CD4-positive, alpha-beta T cell (primary cell): Measurements from ENCODE around the gene GFOD1. TPM values are rescaled to one million over a fixed set of nuclear protein-coding genes. Genes with fewer than 3 reads are reported as not detected.
A peak's percentile ranks its signal among the peaks of the same experiment; 100 is the strongest.

Experiments used
- ATAC-seq: fragments of 200-7000 bp; cut with Tn5 transposase; one replicate; pipeline ENCODE4 v1.10.0; 2022; ENCODE audit warnings: mild to moderate bottlenecking; ENCODE audit not compliant: poor library complexity
- CTCF ChIA-PET: fragments of 350-600 bp; sonication (Branson Sonifier 250); formaldehyde crosslinking; loops from one replicate; lab custom pipeline; 2021; ENCODE audit warnings: antibody characterized with exemption, inconsistent platforms; lab: Charles Lee
- POLR2A ChIA-PET: fragments of 350-600 bp; sonication (Branson Sonifier 250); formaldehyde crosslinking; loops from one replicate; lab custom pipeline; 2021; ENCODE audit warnings: antibody characterized with exemption, inconsistent platforms; lab: Charles Lee
- DNase-seq, 14 experiments: peaks; one replicate each; pipeline ENCODE4 v3.0.0-alpha.2; 2013 to 2020; ENCODE audit warnings: mixed read lengths in 2 of 14
- H3K27ac ChIP-seq, 2 donors: one replicate each; pipeline versions ENCODE4 v1.5.1 to v1.7.0; 2013; ENCODE audit warnings: low read length in 2 of 2, low read depth in 1 of 2, mild to moderate bottlenecking in 1 of 2
- H3K27me3 ChIP-seq, 2 experiments: 1 replicate in 1 of 2; 2 replicates in 1 of 2; pipeline versions ENCODE4 v1.6.1 to v1.7.0; 2013; ENCODE audit warnings: low read length in 2 of 2, control low read depth in 1 of 2, mild to moderate bottlenecking in 1 of 2, moderate library complexity in 1 of 2; ENCODE audit not compliant: insufficient read depth in 2 of 2, control insufficient read depth in 1 of 2
- H3K36me3 ChIP-seq: one replicate; pipeline ENCODE4 v1.6.1; 2013; ENCODE audit warnings: low read length, control low read depth; ENCODE audit not compliant: insufficient read depth
- H3K4me1 ChIP-seq: one replicate; pipeline ENCODE4 v1.6.1; 2013; ENCODE audit warnings: low read length, control low read depth; ENCODE audit not compliant: insufficient read depth
- H3K4me3 ChIP-seq: one replicate; pipeline ENCODE4 v1.5.1; 2013; ENCODE audit warnings: mild to moderate bottlenecking, low read length, moderate library complexity
- H3K9me3 ChIP-seq, 2 experiments: 1 replicate in 1 of 2; 2 replicates in 1 of 2; pipeline versions ENCODE4 v1.6.1 to v1.7.0; 2013; ENCODE audit warnings: low read length in 2 of 2, mild to moderate bottlenecking in 2 of 2, control low read depth in 1 of 2, moderate library complexity in 1 of 2; ENCODE audit not compliant: control insufficient read depth in 1 of 2, insufficient read depth in 1 of 2
- H3K27ac Mint-ChIP-seq: one replicate; pipeline ENCODE4 v1.8.0; 2020; ENCODE audit warnings: mixed read lengths
- H3K27me3 Mint-ChIP-seq: one replicate; pipeline ENCODE4 v1.8.0; 2021; ENCODE audit warnings: mixed read lengths
- H3K36me3 Mint-ChIP-seq: one replicate; pipeline ENCODE4 v1.8.0; 2021; ENCODE audit warnings: low read depth, mixed read lengths
- H3K4me1 Mint-ChIP-seq: one replicate; pipeline ENCODE4 v1.8.0; 2021; ENCODE audit warnings: low read depth, mixed read lengths
- H3K4me3 Mint-ChIP-seq: one replicate; pipeline ENCODE4 v1.8.0; 2020; ENCODE audit warnings: mild to moderate bottlenecking, mixed read lengths
- H3K9me3 Mint-ChIP-seq: one replicate; pipeline ENCODE4 v1.8.0; 2020; ENCODE audit warnings: mixed read lengths
- CTCF ChIP-seq: fragments of 200-600 bp; IDR thresholded peaks from one replicate; pipeline ENCODE4 v1.8.0; 2022; ENCODE audit warnings: antibody characterized with exemption, mild to moderate bottlenecking
- intact Hi-C, 2 experiments: fragments of 100-400 bp; cut with DNase I in 1 of 2; cut with micrococcal nuclease in 1 of 2; formaldehyde crosslinking; loops; one replicate each; pipeline versions ENCODE4 v1.15.1 to v1.9.0; 2023 to 2025; cut with DNase I, micrococcal nuclease
- total RNA-seq, 174 experiments: library from RNA in 2 of 174; stranded (reverse) in 2 of 174; gene quantifications; one replicate each; pipeline ENCODE4 v1.2.3 and lab custom pipeline; 2021 to 2026

GFOD1 gene
- total RNA-seq, 2 experiments from 2014 or later = 1.3 to 2.0 TPM

GRCh38 chr6:13446381-13446780 lies 41.0 kb downstream of the GFOD1 start:
- no peaks in the 10 kb centered on the region for H3K9me3 Mint-ChIP-seq
- ChIA-PET POLR2A (no interaction called here), CTCF (no interaction called here)
- H3K36me3 Mint-ChIP-seq = no peaks in the 10 kb centered on the region
- Histone ChIP-seq H3K9me3 (no peaks in the 10 kb centered on the region), H3K27me3 (no peaks in the 10 kb centered on the region), H3K4me3 (no peak overlapping the region), H3K36me3 (no peaks in the 10 kb centered on the region), H3K4me1 (peaks cover 9% of the 10 kb centered on the region), H3K27ac (no peak overlapping the region)
- TF ChIP-seq CTCF = no peak
- intact Hi-C loops = no loop called here
- H3K27ac Mint-ChIP-seq = no peak overlapping the region
- H3K4me3 Mint-ChIP-seq = no peak overlapping the region
- DNase-seq (no peak), ATAC-seq (no peak)
- peaks cover 23% of the 10 kb centered on the region for H3K4me1 Mint-ChIP-seq
- no peaks in the 10 kb centered on the region for H3K27me3 Mint-ChIP-seq

- no peak for DNase-seq
- Histone ChIP-seq H3K9me3 (no peaks in the 10 kb centered on the region), H3K4me3 (no peak overlapping the region), H3K36me3 (no peaks in the 10 kb centered on the region), H3K27me3 (no peaks in the 10 kb centered on the region), H3K27ac (no peak overlapping the region), H3K4me1 (peaks cover 9% of the 10 kb centered on the region)
- no peaks in the 10 kb centered on the region for H3K36me3 Mint-ChIP-seq
- H3K27ac Mint-ChIP-seq = no peak overlapping the region
- H3K27me3 Mint-ChIP-seq = no peaks in the 10 kb centered on the region
- no peaks in the 10 kb centered on the region for H3K9me3 Mint-ChIP-seq
- intact Hi-C loops = no loop called here
- CTCF ChIA-PET = no interaction called here
- no peak overlapping the region for H3K4me3 Mint-ChIP-seq
- ATAC-seq = no peak
- TF ChIP-seq CTCF = no peak
- peaks cover 23% of the 10 kb centered on the region for H3K4me1 Mint-ChIP-seq
- POLR2A ChIA-PET = no interaction called here
Observed at GRCh38 chr6:13445744-13446115, 41.7 kb downstream of the GFOD1 start.

- Histone ChIP-seq H3K4me1 (peaks cover 9% of the 10 kb centered on the region), H3K27ac (no peak overlapping the region), H3K36me3 (no peaks in the 10 kb centered on the region), H3K27me3 (no peaks in the 10 kb centered on the region), H3K4me3 (no peak overlapping the region), H3K9me3 (no peaks in the 10 kb centered on the region)
- CTCF ChIA-PET = no interaction called here
- Mint-ChIP-seq H3K27ac (no peak overlapping the region), H3K4me1 (peaks cover 23% of the 10 kb centered on the region), H3K9me3 (no peaks in the 10 kb centered on the region), H3K4me3 (no peak overlapping the region), H3K36me3 (no peaks in the 10 kb centered on the region), H3K27me3 (no peaks in the 10 kb centered on the region)
- TF ChIP-seq CTCF = no peak
- intact Hi-C loops = no loop called here
- ATAC-seq (peak; percentile 75), DNase-seq (peak in 12 of 14 experiments; percentile 8 to 73 (median 34))
- POLR2A ChIA-PET = interaction anchor here (0.6 kb wide), 1 partner anchor 13 kb away, joined by 3 read pairs; no protein-coding TSS in a partner anchor
Observed at GRCh38 chr6:13445005-13445743, 42.2 kb downstream of the GFOD1 start.
